Spleen (tissue), 11 donors: Measurements from ENCODE around the gene PITPNM2. TPM values are rescaled to one million over a fixed set of nuclear protein-coding genes. Genes with fewer than 3 reads are reported as not detected.
A peak's percentile ranks its signal among the peaks of the same experiment; 100 is the strongest.

Source experiments
- DNase-seq: peaks from one replicate; pipeline ENCODE4 v3.0.0-alpha.2; 2020
- H3K27ac ChIP-seq, 8 donors: fragments of 200-600 bp; sonication (generic) in 7 of 8; 1 replicate in 4 of 8; 2 replicates in 4 of 8; pipeline versions ENCODE4 v1.5.0 to v1.8.0; 2016 to 2021; ENCODE audit warnings: inconsistent platforms in 4 of 8, mild to moderate bottlenecking in 4 of 8, moderate library complexity in 1 of 8
- H3K27me3 ChIP-seq, 7 donors: fragments of 200-600 bp; sonication (generic) in 6 of 7; replicated peaks in 1 of 7; 1 replicate in 4 of 7; 2 replicates in 3 of 7; pipeline versions ENCODE4 v1.5.0 to v1.8.0; 2016 to 2021; ENCODE audit warnings: inconsistent platforms in 3 of 7, mild to moderate bottlenecking in 1 of 7
- H3K36me3 ChIP-seq, 6 donors: fragments of 200-600 bp; sonication (generic) in 5 of 6; 1 replicate in 4 of 6; 2 replicates in 2 of 6; pipeline versions ENCODE4 v1.5.0 to v1.8.0; 2016 to 2021; ENCODE audit warnings: inconsistent platforms in 2 of 6
- H3K4me1 ChIP-seq, 6 donors: fragments of 200-600 bp; sonication (generic) in 5 of 6; 1 replicate in 3 of 6; 2 replicates in 3 of 6; pipeline versions ENCODE4 v1.5.0 to v1.8.0; 2016 to 2021; ENCODE audit warnings: inconsistent platforms in 3 of 6
- H3K4me3 ChIP-seq, 8 donors: fragments of 200-600 bp; sonication (generic) in 7 of 8; 1 replicate in 4 of 8; 2 replicates in 4 of 8; pipeline versions ENCODE4 v1.5.0 to v1.8.0; 2016 to 2021; ENCODE audit warnings: inconsistent platforms in 4 of 8, mild to moderate bottlenecking in 4 of 8, moderate library complexity in 2 of 8
- H3K9me3 ChIP-seq, 8 donors: fragments of 200-600 bp; sonication (generic) in 7 of 8; 1 replicate in 4 of 8; 2 replicates in 4 of 8; pipeline versions ENCODE4 v1.5.0 to v1.8.0; 2016 to 2021; ENCODE audit warnings: inconsistent platforms in 4 of 8
- POLR2A ChIP-seq, 3 donors: fragments of 450-650 bp; IDR thresholded peaks; one replicate each; pipeline ENCODE4 v1.5.1; 2017; ENCODE audit warnings: antibody characterized with exemption in 3 of 3, mild to moderate bottlenecking in 1 of 3
- POLR2AphosphoS5 ChIP-seq, 3 donors: sonication (generic); formaldehyde crosslinking; IDR thresholded peaks; one replicate each; pipeline ENCODE4 v1.5.1; 2017; ENCODE audit warnings: antibody characterized with exemption in 3 of 3
- WGBS, 5 donors: extraction: QIAGEN DNeasy Blood & Tissue Kit in 3 of 5; methylation state at CpG; one replicate each; pipeline versions ENCODE4 v1.1.5 to v1.1.7; 2013 to 2018; 5-methylcytosine and 5-hydroxymethylcytosine counted together
- intact Hi-C: fragments of 100-400 bp; cut with DNase I; formaldehyde crosslinking; loops from one replicate; pipeline ENCODE4 v1.15.0; 2023; ENCODE audit warnings: low total_unique reads
- polyA plus RNA-seq, 3 donors: library from polyadenylated mRNA; stranded (reverse); fragments of 200-250 nt; gene quantifications; one replicate each; pipeline ENCODE4 v1.2.1, GENCODE V29; 2013
- total RNA-seq, 7 donors: library from RNA; depleted of rRNA in 3 of 7; stranded (reverse); fragments of >200 nt in 3 of 7; fragmentation: NEBNext Ultra II Directional in 4 of 7; extraction: Animal tissue kit (Norgen Biotek cat#: 25700) in 4 of 7; gene quantifications; one replicate each; pipeline versions ENCODE4 v1.1.0 to v1.2.1, GENCODE V29; 2016 to 2021
- TF ChIP-seq, protein P1 (sequence below), 11 experiments: fragments of 200-600 bp in 7 of 11; fragments of 450-650 bp in 4 of 11; sonication (generic) in 4 of 11; IDR thresholded peaks in 8 of 11; conservative IDR thresholded peaks in 3 of 11; 1 replicate in 7 of 11; 2 replicates in 4 of 11; pipeline versions ENCODE4 v1.4.0 to v1.8.0; 2016 to 2021; ENCODE audit warnings: antibody characterized with exemption in 11 of 11, inconsistent platforms in 4 of 11, mild to moderate bottlenecking in 1 of 11
- donor health status: healthy with polysubstance abuse.
- donor health status: DM: no; HTN: no; CAD: no; lungs with moderate emphysema.
- donor health status: DM: no; HTN: no; CAD: no.
- donor health status: Bipolar disorder and iron deficiency.
- donor health status: healthy.
- donor health status: DM: no; HTN: no; CAD: no.
- donor health status: DM: yes; HTN: yes; CAD: no.

PITPNM2 gene
- total and polyA plus RNA-seq, 10 donors = 2.2 to 23.7 (median 7.3) TPM

DNA sequence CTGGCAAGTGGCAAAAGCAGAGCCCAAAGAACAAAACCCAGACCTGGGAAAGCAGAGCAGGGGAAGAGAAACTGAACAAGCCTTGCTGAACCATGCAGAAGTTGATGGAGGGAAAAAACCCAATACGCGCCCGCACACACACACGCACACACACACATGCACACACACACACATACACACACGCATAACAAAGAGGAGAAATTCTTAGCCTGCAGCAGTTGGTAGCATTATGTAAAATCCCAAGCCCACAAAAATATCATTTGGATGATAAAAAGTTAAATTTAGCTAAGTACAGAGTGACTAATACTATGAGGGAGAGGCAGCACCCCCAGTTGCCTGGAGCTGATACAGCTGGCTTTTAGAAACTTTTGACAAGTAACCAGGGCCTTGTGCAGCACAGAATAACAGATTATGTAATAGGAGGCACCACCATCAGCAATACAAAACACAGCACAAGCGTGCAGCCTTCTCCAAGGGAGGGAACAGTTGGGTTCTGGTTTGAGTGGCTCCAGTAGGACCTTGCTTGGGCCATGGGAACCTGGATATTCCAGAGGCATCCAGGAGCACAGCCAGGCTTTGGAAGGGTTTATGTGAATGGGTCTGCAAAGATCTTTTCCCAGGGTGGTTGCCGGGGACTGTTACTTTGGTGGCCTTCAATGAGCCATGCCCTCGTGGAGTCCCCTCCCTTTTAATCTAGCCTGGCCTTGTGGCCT lies 35.3 kb downstream of the PITPNM2 start:
- Histone ChIP-seq H3K27me3 (no peaks in the 10 kb centered on the region), H3K4me1 (peaks cover 20 to 72% (median 43%) of the 10 kb centered on the region in 6 donors), H3K27ac (peak overlapping the region; percentile 21 to 84 (median 78)), H3K9me3 (no peaks in the 10 kb centered on the region), H3K36me3 (no peaks in the 10 kb centered on the region), H3K4me3 (no peak overlapping the region)
- WGBS, 5 donors = 56 to 84% (median 66%) methylated on average over 8 of the region's 8 CpGs
- TF ChIP-seq, protein P1, sequence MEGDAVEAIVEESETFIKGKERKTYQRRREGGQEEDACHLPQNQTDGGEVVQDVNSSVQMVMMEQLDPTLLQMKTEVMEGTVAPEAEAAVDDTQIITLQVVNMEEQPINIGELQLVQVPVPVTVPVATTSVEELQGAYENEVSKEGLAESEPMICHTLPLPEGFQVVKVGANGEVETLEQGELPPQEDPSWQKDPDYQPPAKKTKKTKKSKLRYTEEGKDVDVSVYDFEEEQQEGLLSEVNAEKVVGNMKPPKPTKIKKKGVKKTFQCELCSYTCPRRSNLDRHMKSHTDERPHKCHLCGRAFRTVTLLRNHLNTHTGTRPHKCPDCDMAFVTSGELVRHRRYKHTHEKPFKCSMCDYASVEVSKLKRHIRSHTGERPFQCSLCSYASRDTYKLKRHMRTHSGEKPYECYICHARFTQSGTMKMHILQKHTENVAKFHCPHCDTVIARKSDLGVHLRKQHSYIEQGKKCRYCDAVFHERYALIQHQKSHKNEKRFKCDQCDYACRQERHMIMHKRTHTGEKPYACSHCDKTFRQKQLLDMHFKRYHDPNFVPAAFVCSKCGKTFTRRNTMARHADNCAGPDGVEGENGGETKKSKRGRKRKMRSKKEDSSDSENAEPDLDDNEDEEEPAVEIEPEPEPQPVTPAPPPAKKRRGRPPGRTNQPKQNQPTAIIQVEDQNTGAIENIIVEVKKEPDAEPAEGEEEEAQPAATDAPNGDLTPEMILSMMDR (IDR thresholded peaks at IDR 0.05 in 8 of 11, conservative IDR thresholded peaks at IDR 0.05 in 3 of 11) = no peak
- peak in 1 of 3 donors; percentile 62 for TF ChIP-seq POLR2AphosphoS5 (IDR thresholded peaks at IDR 0.05)
- intact Hi-C loops = no loop called here
- DNase-seq = no peak

DNA sequence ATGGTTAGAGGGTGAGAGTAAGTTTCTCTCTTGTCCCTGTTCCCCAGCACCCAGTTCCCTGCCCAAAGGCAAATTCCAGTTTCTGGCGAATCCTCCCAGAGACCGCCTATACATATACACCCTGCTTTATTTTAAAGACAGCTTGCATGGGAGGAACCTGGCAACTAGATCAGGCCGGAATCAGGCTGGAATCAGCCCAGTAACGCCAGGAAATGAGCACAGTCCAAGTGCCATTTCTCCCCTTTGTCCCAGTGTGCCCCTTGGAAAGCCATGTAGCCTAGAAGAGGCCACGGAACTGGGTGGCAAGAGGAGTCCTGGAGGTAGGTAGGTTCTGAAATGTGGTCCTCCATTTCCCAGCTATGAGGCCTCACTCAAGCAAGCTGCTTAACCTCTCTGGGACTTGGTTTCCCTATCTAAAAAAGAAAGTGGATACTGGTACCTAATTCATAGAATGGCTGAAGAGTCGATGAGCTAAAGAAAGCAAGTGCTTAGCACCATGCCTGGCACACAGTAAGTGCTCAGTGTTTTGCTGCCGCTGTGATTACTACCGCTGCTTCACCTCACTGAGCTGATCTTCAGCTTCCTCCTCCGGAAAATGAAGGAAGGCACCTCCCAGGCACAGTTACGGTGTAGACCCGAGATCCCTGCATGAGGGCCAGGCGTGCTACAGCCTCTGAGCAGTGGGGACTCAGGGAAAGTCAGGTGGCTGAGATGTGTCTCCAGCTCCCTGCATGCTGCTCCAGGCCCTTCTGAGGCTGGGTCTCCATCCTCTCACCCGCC lies 36.4 kb downstream of the PITPNM2 start:
- peak overlapping the region; percentile 69 to 84 (median 78) for H3K27ac ChIP-seq
- peak overlapping the region in 1 of 8 donors; percentile 4 for H3K4me3 ChIP-seq
- no peaks in the 10 kb centered on the region for H3K27me3 ChIP-seq
- H3K4me1 ChIP-seq = peaks cover 20 to 62% (median 37%) of the 10 kb centered on the region in 6 donors
- no peak for DNase-seq
- no peaks in the 10 kb centered on the region for H3K9me3 ChIP-seq
- H3K36me3 ChIP-seq = no peaks in the 10 kb centered on the region
- TF ChIP-seq, protein P1 (IDR thresholded peaks at IDR 0.05 in 8 of 11, conservative IDR thresholded peaks at IDR 0.05 in 3 of 11) = no peak
- TF ChIP-seq POLR2AphosphoS5 (IDR thresholded peaks at IDR 0.05) (peak in 1 of 3 donors; percentile 44), POLR2A (IDR thresholded peaks at IDR 0.05) (no peak)
- intact Hi-C loops = no loop called here
- 59 to 73% (median 72%) methylated on average over 13 of the region's 13 CpGs for WGBS, 5 donors

DNA sequence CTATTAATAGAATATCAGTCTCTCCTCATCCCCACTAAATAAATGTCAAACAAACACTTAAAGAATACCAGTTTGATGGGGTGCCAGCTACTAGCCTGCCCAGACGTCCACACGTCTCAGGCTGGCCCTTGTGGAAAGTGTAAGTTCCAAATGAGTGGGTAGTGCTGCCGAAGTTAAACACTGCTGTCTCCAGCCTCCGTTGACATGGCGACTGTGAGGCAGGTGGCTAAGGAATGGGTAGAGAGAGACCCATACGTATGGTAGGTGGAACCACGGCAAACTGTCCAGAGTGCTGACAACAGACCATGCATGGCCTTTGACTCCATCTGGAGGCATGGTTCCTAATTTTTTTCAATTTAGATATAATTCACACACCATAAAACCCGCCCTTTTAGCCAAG lies 37.9 kb downstream of the PITPNM2 start:
- intact Hi-C loops = no loop called here
- H3K4me1 ChIP-seq = peaks cover 20 to 74% (median 45%) of the 10 kb centered on the region in 6 donors
- no peak for TF ChIP-seq POLR2A (IDR thresholded peaks at IDR 0.05)
- TF ChIP-seq, protein P1 (IDR thresholded peaks at IDR 0.05 in 8 of 11, conservative IDR thresholded peaks at IDR 0.05 in 3 of 11) = no peak
- no peak for TF ChIP-seq POLR2AphosphoS5 (IDR thresholded peaks at IDR 0.05)
- no peaks in the 10 kb centered on the region for H3K9me3 ChIP-seq
- H3K27me3 ChIP-seq = no peaks in the 10 kb centered on the region
- H3K4me3 ChIP-seq = no peak overlapping the region
- WGBS, 5 donors = 77 to 88% (median 85%) methylated on average over 7 to 8 of the region's 8 CpGs
- DNase-seq = no peak
- H3K27ac ChIP-seq = peak overlapping the region in 1 of 8 donors; percentile 81
- H3K36me3 ChIP-seq = no peaks in the 10 kb centered on the region
